Fibroblast of lung (primary cell): ENCODE measurements around the gene AKNAD1. TPM values are rescaled to one million over a fixed set of nuclear protein-coding genes. Genes with fewer than 3 reads are reported as not detected.

ENCODE experiments used
- DNase-seq, 2 donors: peaks; one replicate each; pipeline versions ENCODE4 v3.0.0 to v3.0.0-alpha.2; 2010; ENCODE audit warnings: low read depth in 2 of 2
- H2AFZ ChIP-seq: 2 replicates; pipeline ENCODE4 v1.5.1; 2012; ENCODE audit warnings: low read length, control low read depth, inconsistent platforms
- H3K27ac ChIP-seq: 2 replicates; pipeline ENCODE4 v1.5.1; 2011; ENCODE audit warnings: low read length, control low read depth; ENCODE audit not compliant: insufficient read depth
- H3K27me3 ChIP-seq: 2 replicates; pipeline ENCODE4 v1.5.1; 2011; ENCODE audit warnings: mild to moderate bottlenecking, low read length; ENCODE audit not compliant: control insufficient read depth, insufficient read depth
- H3K36me3 ChIP-seq: 2 replicates; pipeline ENCODE4 v1.5.1; 2011; ENCODE audit warnings: low read length; ENCODE audit not compliant: control insufficient read depth, insufficient read depth
- H3K4me1 ChIP-seq: 2 replicates; pipeline ENCODE4 v1.5.1; 2011; ENCODE audit warnings: low read length; ENCODE audit not compliant: control insufficient read depth, insufficient read depth; ENCODE audit errors: extremely low read depth
- H3K4me2 ChIP-seq: 2 replicates; pipeline ENCODE4 v1.5.1; 2011; ENCODE audit warnings: low read length, control low read depth; ENCODE audit not compliant: insufficient read depth; ENCODE audit errors: extremely low read depth
- H3K4me3 ChIP-seq, 4 experiments: fragments of 200-600 bp in 1 of 4; sonication (generic) in 1 of 4; replicated peaks in 1 of 4; 2 replicates each; pipeline ENCODE4 v1.5.1; 2011 to 2016; ENCODE audit warnings: low read length in 4 of 4, low read depth in 3 of 4, mild to moderate bottlenecking in 3 of 4, control low read depth in 2 of 4, inconsistent platforms in 1 of 4, mixed read lengths in 1 of 4; ENCODE audit not compliant: insufficient read depth in 1 of 4; ENCODE audit errors: control extremely low read depth in 1 of 4
- H3K79me2 ChIP-seq: 2 replicates; pipeline ENCODE4 v1.5.1; 2012; ENCODE audit warnings: mild to moderate bottlenecking, low read length, inconsistent platforms; ENCODE audit not compliant: control insufficient read depth, insufficient read depth
- H3K9ac ChIP-seq: 2 replicates; pipeline ENCODE4 v1.5.1; 2011; ENCODE audit warnings: mild to moderate bottlenecking, low read length, control low read depth; ENCODE audit not compliant: insufficient read depth
- H3K9me3 ChIP-seq: 2 replicates; pipeline ENCODE4 v1.5.1; 2012; ENCODE audit warnings: low read depth, low read length; ENCODE audit not compliant: control insufficient read depth, insufficient read depth
- H4K20me1 ChIP-seq: 2 replicates; pipeline ENCODE4 v1.5.1; 2011; ENCODE audit warnings: low read length; ENCODE audit not compliant: control insufficient read depth, insufficient read depth; ENCODE audit errors: extremely low read depth
- CTCF ChIP-seq, 2 donors: IDR thresholded peaks in 1 of 2; conservative IDR thresholded peaks in 1 of 2; 1 replicate in 1 of 2; 2 replicates in 1 of 2; pipeline ENCODE4 v1.5.1; 2011 to 2012; ENCODE audit warnings: low read length in 2 of 2, control low read depth in 1 of 2, inconsistent platforms in 1 of 2, low read depth in 1 of 2, mild to moderate bottlenecking in 1 of 2
- EZH2 ChIP-seq: IDR thresholded peaks from 2 replicates; pipeline ENCODE4 v1.5.1; 2012; ENCODE audit warnings: low read length, control low read depth, mild to moderate bottlenecking; ENCODE audit errors: missing control alignments
- polyA plus RNA-seq, 2 donors: library from polyadenylated mRNA; depleted of rRNA in 1 of 2; stranded (reverse) in 1 of 2; unstranded in 1 of 2; fragments of >200 nt; gene quantifications; 2 replicates each; pipeline ENCODE4 v1.2.1, GENCODE V29; 2011 to 2012; ENCODE audit warnings: missing spikeins in 1 of 2
- total RNA-seq: library from RNA; depleted of rRNA; stranded (reverse); fragments of >200 nt; gene quantifications from 2 replicates; pipeline ENCODE4 v1.2.1, GENCODE V29; 2014

AKNAD1 gene
- total and polyA plus RNA-seq, 2 donors (not counting 1 experiment from before 2014, with no cell fraction given), result 0.17 to 1.2 TPM

- Histone ChIP-seq H3K27me3 (no peaks in the 10 kb centered on the region), H3K9me3 (no peaks in the 10 kb centered on the region), H3K36me3 (peaks cover 6% of the 10 kb centered on the region), H4K20me1 (no peaks in the 10 kb centered on the region), H3K4me1 (peaks cover 20% of the 10 kb centered on the region), H3K79me2 (no peaks in the 10 kb centered on the region), H3K4me3 (no peak overlapping the region), H3K4me2 (no peak overlapping the region), H2AFZ (no peak overlapping the region), H3K27ac (no peak overlapping the region), H3K9ac (no peak overlapping the region)
- no peak for DNase-seq
- TF ChIP-seq EZH2 (no peak), CTCF (conservative IDR thresholded peaks at IDR 0.05 in 1 of 2, IDR thresholded peaks at IDR 0.05 in 1 of 2; ENCODE audit: low read depth in 1 of 2, low read length in 2 of 2) (no peak)
These were observed 45.3 kb downstream of the AKNAD1 start for GRCh38 chr1:108811611-108812010.

GRCh38 chr1:108808438-108808837 lies 48.5 kb downstream of the AKNAD1 start:
- Histone ChIP-seq H2AFZ (no peak overlapping the region), H3K79me2 (no peaks in the 10 kb centered on the region), H3K9ac (no peak overlapping the region), H3K4me3 (no peak overlapping the region), H4K20me1 (no peaks in the 10 kb centered on the region), H3K9me3 (no peaks in the 10 kb centered on the region), H3K4me1 (no peaks in the 10 kb centered on the region), H3K36me3 (peaks cover 8% of the 10 kb centered on the region), H3K27me3 (no peaks in the 10 kb centered on the region), H3K4me2 (no peak overlapping the region), H3K27ac (no peak overlapping the region)
- TF ChIP-seq CTCF (conservative IDR thresholded peaks at IDR 0.05 in 1 of 2, IDR thresholded peaks at IDR 0.05 in 1 of 2; ENCODE audit: low read depth in 1 of 2, low read length in 2 of 2), result no peak
- no peak for TF ChIP-seq EZH2
- no peak for DNase-seq

- Histone ChIP-seq H3K36me3 (peaks cover 5% of the 10 kb centered on the region), H2AFZ (no peak overlapping the region), H3K9me3 (no peaks in the 10 kb centered on the region)
These were observed 53.3 kb downstream of the AKNAD1 start for GRCh38 chr1:108803548-108803947.

More at GRCh38 chr1:108803548-108803947, 53.3 kb downstream of the AKNAD1 start:
- H3K4me2 ChIP-seq, result no peak overlapping the region
- H4K20me1 ChIP-seq, result no peaks in the 10 kb centered on the region
- H3K9ac ChIP-seq, result no peak overlapping the region
- no peak overlapping the region for H3K27ac ChIP-seq
- H3K27me3 ChIP-seq, result no peaks in the 10 kb centered on the region
- H3K79me2 ChIP-seq, result no peaks in the 10 kb centered on the region
- TF ChIP-seq EZH2 (no peak), CTCF (conservative IDR thresholded peaks at IDR 0.05 in 1 of 2, IDR thresholded peaks at IDR 0.05 in 1 of 2; ENCODE audit: low read depth in 1 of 2, low read length in 2 of 2) (no peak)
- H3K4me3 ChIP-seq, result no peak overlapping the region
- DNase-seq, result no peak
- H3K4me1 ChIP-seq, result peaks cover 3% of the 10 kb centered on the region
